ENCODE data around the gene TYRO3. TPM values are rescaled to one million over a fixed set of nuclear protein-coding genes. Genes with fewer than 3 reads are reported as not detected.

TYRO3 gene
- total RNA-seq, 2 experiments from 2014 or later, result 0.42 to 0.47 TPM

- intact Hi-C loops (cut with DNase I, micrococcal nuclease), result no loop called here
- Mint-ChIP-seq H3K9me3 (no peaks in the 10 kb centered on the region), H3K4me3 (no peak overlapping the region), H3K27ac (no peak overlapping the region), H3K4me1 (ENCODE audit: low read depth) (no peaks in the 10 kb centered on the region), H3K27me3 (no peaks in the 10 kb centered on the region), H3K36me3 (ENCODE audit: low read depth) (peaks cover 28% of the 10 kb centered on the region)
- ChIA-PET CTCF (no interaction called here), POLR2A (no interaction called here)
- Histone ChIP-seq H3K4me1 (ENCODE audit: insufficient read depth, low read length) (no peaks in the 10 kb centered on the region), H3K9me3 (ENCODE audit: control insufficient read depth in 1 of 2, insufficient read depth in 1 of 2, low read length in 2 of 2) (no peaks in the 10 kb centered on the region), H3K36me3 (ENCODE audit: insufficient read depth, low read length) (peaks cover 5% of the 10 kb centered on the region), H3K4me3 (ENCODE audit: low read length) (no peak overlapping the region), H3K27ac (ENCODE audit: low read depth in 1 of 2, low read length in 2 of 2) (no peak overlapping the region), H3K27me3 (ENCODE audit: control insufficient read depth in 1 of 2, insufficient read depth in 2 of 2, low read length in 2 of 2) (no peaks in the 10 kb centered on the region)
- TF ChIP-seq, protein P1, sequence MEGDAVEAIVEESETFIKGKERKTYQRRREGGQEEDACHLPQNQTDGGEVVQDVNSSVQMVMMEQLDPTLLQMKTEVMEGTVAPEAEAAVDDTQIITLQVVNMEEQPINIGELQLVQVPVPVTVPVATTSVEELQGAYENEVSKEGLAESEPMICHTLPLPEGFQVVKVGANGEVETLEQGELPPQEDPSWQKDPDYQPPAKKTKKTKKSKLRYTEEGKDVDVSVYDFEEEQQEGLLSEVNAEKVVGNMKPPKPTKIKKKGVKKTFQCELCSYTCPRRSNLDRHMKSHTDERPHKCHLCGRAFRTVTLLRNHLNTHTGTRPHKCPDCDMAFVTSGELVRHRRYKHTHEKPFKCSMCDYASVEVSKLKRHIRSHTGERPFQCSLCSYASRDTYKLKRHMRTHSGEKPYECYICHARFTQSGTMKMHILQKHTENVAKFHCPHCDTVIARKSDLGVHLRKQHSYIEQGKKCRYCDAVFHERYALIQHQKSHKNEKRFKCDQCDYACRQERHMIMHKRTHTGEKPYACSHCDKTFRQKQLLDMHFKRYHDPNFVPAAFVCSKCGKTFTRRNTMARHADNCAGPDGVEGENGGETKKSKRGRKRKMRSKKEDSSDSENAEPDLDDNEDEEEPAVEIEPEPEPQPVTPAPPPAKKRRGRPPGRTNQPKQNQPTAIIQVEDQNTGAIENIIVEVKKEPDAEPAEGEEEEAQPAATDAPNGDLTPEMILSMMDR (IDR thresholded peaks at IDR 0.05), result no peak
- ATAC-seq (ENCODE audit: poor library complexity) (no peak), DNase-seq (no peak)
Measured at GRCh38 chr15:41521614-41522013, 37.4 kb upstream of the TYRO3 start.

DNA sequence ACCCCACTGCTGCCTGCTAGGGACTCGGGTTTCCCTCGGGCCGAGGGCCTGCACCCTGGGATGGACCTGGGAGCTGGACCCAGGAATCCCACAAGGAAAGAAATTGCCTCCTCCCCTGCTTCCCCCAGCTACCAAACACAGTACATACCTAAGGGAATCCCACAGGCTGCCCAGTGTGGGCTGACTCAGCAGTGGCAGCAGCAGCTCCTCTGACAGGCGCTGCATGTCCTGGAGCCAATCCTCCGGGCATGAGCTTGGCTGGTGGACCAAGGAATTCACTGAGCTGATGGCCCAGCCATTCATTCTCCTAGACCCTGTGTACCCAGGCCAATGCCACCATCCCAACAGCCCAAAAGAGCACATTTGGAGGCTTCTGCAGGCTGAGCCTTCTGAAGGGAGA, 35.9 kb upstream of the TYRO3 start:
- TF ChIP-seq, protein P1 (IDR thresholded peaks at IDR 0.05), result no peak
- H3K27me3 ChIP-seq (ENCODE audit: control insufficient read depth in 1 of 2, insufficient read depth in 2 of 2, low read length in 2 of 2), result no peaks in the 10 kb centered on the region
- peaks cover 43% of the 10 kb centered on the region for H3K36me3 Mint-ChIP-seq (ENCODE audit: low read depth)
- H3K27ac Mint-ChIP-seq, result no peak overlapping the region
- POLR2A ChIA-PET, result no interaction called here
- H3K4me1 ChIP-seq (ENCODE audit: insufficient read depth, low read length), result no peaks in the 10 kb centered on the region
- H3K36me3 ChIP-seq (ENCODE audit: insufficient read depth, low read length), result peaks cover 17% of the 10 kb centered on the region
- CTCF ChIA-PET, result no interaction called here
- H3K4me3 ChIP-seq (ENCODE audit: low read length), result no peak overlapping the region
- no peak overlapping the region for H3K27ac ChIP-seq (ENCODE audit: low read depth in 1 of 2, low read length in 2 of 2)
- H3K27me3 Mint-ChIP-seq, result no peaks in the 10 kb centered on the region
- no peaks in the 10 kb centered on the region for H3K9me3 ChIP-seq (ENCODE audit: control insufficient read depth in 1 of 2, insufficient read depth in 1 of 2, low read length in 2 of 2)
- no peaks in the 10 kb centered on the region for H3K9me3 Mint-ChIP-seq
- intact Hi-C loops (cut with DNase I, micrococcal nuclease), result no loop called here
- H3K4me1 Mint-ChIP-seq (ENCODE audit: low read depth), result no peaks in the 10 kb centered on the region
- ATAC-seq (ENCODE audit: poor library complexity) (no peak), DNase-seq (no peak)
- H3K4me3 Mint-ChIP-seq, result no peak overlapping the region

- Histone ChIP-seq H3K4me3 (ENCODE audit: low read length) (no peak overlapping the region), H3K27ac (ENCODE audit: low read depth in 1 of 2, low read length in 2 of 2) (no peak overlapping the region), H3K4me1 (ENCODE audit: insufficient read depth, low read length) (peaks cover 2% of the 10 kb centered on the region), H3K36me3 (ENCODE audit: insufficient read depth, low read length) (peaks cover 69% of the 10 kb centered on the region), H3K9me3 (ENCODE audit: control insufficient read depth in 1 of 2, insufficient read depth in 1 of 2, low read length in 2 of 2) (no peaks in the 10 kb centered on the region), H3K27me3 (ENCODE audit: control insufficient read depth in 1 of 2, insufficient read depth in 2 of 2, low read length in 2 of 2) (no peaks in the 10 kb centered on the region)
- H3K9me3 Mint-ChIP-seq, result no peaks in the 10 kb centered on the region
- peaks cover 72% of the 10 kb centered on the region for H3K36me3 Mint-ChIP-seq (ENCODE audit: low read depth)
- ATAC-seq (ENCODE audit: poor library complexity) (no peak), DNase-seq (no peak)
- H3K27ac Mint-ChIP-seq, result no peak overlapping the region
- TF ChIP-seq, protein P1 (IDR thresholded peaks at IDR 0.05), result no peak
- ChIA-PET POLR2A (interaction anchor here (0.5 kb wide), 1 partner anchor 1623 kb away, joined by 3 read pairs; no protein-coding TSS in a partner anchor), CTCF (no interaction called here)
- H3K27me3 Mint-ChIP-seq, result no peaks in the 10 kb centered on the region
- no peak overlapping the region for H3K4me3 Mint-ChIP-seq
- intact Hi-C loops (cut with DNase I, micrococcal nuclease), result no loop called here
- no peaks in the 10 kb centered on the region for H3K4me1 Mint-ChIP-seq (ENCODE audit: low read depth)
Measured at GRCh38 chr15:41530363-41530956, 28.6 kb upstream of the TYRO3 start.
